NCI-H1417 (cell line): Measurements from ENCODE around the gene DOCK3.
A peak's percentile ranks its signal among the peaks of the same experiment; 100 is the strongest.
"Not testable (repeated sequence)": the region's sequence is repeated elsewhere in the genome, so short reads cannot be mapped to it uniquely, and the experiment has no call there.

Source experiments
- DNase-seq, 3 experiments: peaks; one replicate each; lab custom pipeline; 2025; lab: John Stamatoyannopoulos, UW

Gene DOCK3

GRCh38 chr3:50883755-50884154 lies 209.0 kb downstream of the DOCK3 start:
- DNase-seq, result no peak

GRCh38 chr3:50885070-50885850 lies 210.5 kb downstream of the DOCK3 start:
- peak in 1 of 3 experiments; percentile 1 for DNase-seq

DNA sequence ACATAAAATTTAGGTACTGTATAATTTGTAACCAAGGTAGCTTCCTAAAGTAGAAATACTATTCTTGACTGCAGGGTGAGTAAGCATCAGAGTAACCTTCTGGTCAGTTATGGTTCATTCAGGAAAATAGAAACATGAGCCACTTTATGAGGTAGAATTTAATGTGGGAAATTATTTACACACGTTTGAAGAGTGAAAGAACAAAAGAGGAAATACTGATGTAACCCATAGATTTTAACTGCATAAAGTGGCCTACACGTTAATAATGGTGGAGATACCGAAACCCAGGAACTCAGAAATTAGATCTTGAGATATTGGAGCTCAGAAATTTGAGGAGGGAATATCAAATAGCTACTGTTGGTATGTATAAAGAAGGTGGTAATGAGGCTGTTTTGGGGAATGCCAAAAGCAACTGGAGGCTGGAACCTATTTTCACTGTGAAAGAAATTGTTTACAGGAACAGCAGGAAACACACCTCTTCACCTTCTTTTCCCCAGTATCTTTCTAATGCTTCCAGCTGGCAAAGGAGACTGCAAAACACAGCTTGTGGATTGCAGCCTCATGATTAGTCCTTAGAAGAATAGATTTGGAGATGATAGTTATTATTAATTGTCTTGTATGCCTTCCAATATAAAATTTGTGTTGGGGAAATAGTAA lies 216.1 kb downstream of the DOCK3 start:
- DNase-seq, result peak in 2 of 3 experiments; percentile 1 to 28

- DNase-seq, result not testable (repeated sequence)
These were observed 226.4 kb downstream of the DOCK3 start for GRCh38 chr3:50901097-50901496.

GRCh38 chr3:50912746-50913145 lies 238.0 kb downstream of the DOCK3 start:
- DNase-seq, result no peak

- no peak for DNase-seq
These were observed 238.5 kb downstream of the DOCK3 start for GRCh38 chr3:50913260-50913659.

DNA sequence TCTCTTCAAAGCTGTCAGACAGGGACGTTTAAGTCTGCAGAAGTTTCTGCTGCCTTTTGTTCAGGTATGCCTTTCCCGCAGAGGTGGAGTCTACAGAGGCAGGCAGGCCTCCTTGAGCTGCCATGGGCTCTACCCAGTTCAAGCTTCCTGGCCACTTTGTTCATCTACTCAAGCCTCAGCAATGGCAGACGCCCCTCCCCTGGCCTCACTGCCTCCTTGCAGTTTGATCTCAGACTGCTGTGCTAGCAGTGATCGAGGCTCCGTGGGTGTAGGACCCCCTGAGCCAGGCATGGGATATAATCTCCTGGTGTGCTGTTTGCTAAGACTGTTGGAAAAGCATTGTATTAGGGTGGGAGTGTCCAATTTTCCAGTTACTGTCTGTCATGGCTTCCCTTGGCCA lies 247.3 kb downstream of the DOCK3 start:
- not testable (repeated sequence) for DNase-seq

DNA sequence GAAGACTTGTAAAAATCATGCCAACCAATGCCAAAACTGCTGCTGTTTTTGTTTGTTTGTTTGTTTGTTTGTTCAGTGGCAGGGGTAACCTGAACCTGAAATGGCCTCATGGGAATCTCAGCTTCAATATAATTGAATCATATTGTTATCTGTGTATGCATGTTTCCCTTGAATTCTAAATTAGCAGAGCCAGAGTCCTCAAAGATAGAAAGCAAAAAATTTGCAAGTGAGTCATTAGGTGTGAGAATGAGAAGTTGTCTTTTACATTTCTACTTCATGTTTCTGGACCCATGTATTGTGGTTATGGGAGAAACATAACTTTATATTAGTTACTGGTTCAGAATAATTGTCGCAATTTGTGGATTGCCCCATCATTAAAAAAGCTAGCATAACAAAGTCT lies 249.2 kb downstream of the DOCK3 start:
- DNase-seq, result no peak

- DNase-seq, result no peak
These were observed 249.9 kb downstream of the DOCK3 start for GRCh38 chr3:50924638-50925037.

GRCh38 chr3:50926868-50927267 lies 252.1 kb downstream of the DOCK3 start:
- DNase-seq, result no peak

- no peak for DNase-seq
These were observed 255.9 kb downstream of the DOCK3 start for GRCh38 chr3:50930371-50931208.

DNA sequence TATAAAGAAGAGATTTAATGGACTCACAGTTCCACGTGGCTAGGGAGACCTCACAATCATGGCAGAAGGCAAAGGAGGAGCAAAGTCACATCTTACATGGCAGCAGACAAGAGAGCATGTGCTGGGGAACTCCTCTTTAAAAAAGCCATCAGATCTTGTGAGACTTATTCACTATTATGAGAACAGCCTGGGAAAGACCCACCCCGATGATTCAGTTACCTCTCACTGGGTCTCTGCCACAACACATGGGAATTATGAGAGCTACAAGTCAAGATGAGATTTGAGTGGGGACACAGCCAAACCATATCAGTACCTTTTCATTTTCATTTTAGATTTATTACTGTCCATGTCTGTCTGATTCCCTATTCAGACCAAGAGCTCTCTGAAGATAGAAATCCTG lies 258.2 kb downstream of the DOCK3 start:
- DNase-seq, result not testable (repeated sequence)

GRCh38 chr3:50936389-50936788 lies 261.7 kb downstream of the DOCK3 start:
- no peak for DNase-seq

DNA sequence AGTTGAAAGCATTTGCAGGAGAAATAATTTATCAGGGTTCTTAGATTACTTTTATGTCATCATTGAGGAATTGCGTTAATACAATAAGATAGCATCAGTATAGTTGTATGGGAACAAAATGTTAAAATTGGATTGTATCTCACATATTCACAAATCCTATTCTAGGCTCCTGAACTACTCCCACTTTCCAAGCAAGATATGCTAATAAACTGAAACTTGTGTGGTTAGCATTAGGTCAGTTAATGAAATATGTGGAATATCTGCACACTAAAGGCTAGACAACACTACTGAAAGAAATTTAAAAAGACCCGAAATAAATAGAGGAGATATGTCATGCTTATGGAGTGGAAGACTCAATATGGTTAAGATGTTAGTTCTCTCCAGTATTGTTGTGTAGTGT lies 272.7 kb downstream of the DOCK3 start:
- no peak for DNase-seq

GRCh38 chr3:50950591-50950990 lies 275.9 kb downstream of the DOCK3 start:
- no peak for DNase-seq

GRCh38 chr3:50953825-50954414 lies 279.2 kb downstream of the DOCK3 start:
- DNase-seq, result no peak

GRCh38 chr3:50961386-50961785 lies 286.7 kb downstream of the DOCK3 start:
- no peak for DNase-seq

DNA sequence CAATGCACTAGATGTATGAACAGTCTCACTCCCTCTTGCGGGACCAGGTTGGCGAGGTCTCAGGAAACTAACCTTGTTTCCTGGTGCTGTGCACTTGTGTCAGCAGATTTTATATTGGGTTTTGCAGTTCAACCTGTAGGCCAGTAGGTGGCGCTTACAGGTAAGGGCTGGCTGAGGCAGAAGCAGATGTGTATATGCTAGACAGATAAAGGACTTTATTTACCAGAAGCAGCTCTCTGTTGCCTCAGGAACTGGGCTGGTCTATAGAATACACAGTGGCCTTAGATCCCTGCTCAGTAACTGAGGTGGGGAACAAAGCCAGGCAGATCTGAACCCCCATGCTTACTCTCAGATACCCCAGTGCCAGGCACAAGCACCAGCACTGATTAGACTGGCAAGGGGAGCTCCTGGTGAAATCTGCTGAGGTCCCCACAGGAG lies 296.8 kb downstream of the DOCK3 start:
- DNase-seq, result peak; percentile 30 to 60 (median 56)

DNA sequence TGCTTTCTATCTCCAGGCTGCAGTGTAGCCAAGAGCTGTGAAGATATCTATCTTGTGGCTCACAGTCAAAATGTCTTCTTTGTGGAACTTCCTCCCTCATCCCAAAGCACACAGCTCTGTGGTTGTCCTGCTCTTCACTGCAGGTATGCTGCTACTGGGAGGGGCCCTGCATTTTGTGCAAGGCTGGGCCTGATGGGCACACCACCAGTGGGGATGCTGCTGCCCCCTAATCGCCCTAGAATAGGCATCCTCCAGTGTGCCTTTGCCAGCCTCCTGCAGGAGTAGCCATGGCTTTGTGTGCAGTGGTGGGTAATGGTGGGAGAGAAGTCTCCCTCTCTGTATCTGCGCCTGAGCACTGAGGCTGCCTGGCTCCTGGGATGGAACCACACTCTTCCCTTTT lies 297.3 kb downstream of the DOCK3 start:
- DNase-seq, result no peak

- peak in 2 of 3 experiments; percentile 19 to 44 for DNase-seq
These were observed 303.9 kb downstream of the DOCK3 start for GRCh38 chr3:50978586-50978985.

- peak in 2 of 3 experiments; percentile 15 to 71 for DNase-seq
These were observed 304.4 kb downstream of the DOCK3 start for GRCh38 chr3:50978991-50979667.
